ENCODE results near the gene PROCR.

- TF ChIP-seq SAP30 (IDR thresholded peaks at IDR 0.05; ENCODE audit: borderline replicate concordance, insufficient read depth, low read depth, low read length, poor library complexity, severe bottlenecking): no peak
- no peak for TF ChIP-seq FOXA3 (CRISPR knock-in tag; conservative IDR thresholded peaks at IDR 0.05 in 1 of 2, IDR thresholded peaks at IDR 0.05 in 1 of 2)
- no peak for TF ChIP-seq FOXM1 (IDR thresholded peaks at IDR 0.05; ENCODE audit: low read depth)
- no peak for TF ChIP-seq FOXM1 (CRISPR knock-in tag; IDR thresholded peaks at IDR 0.05; ENCODE audit: low read depth)
- TF ChIP-seq HNRNPUL1 (IDR thresholded peaks at IDR 0.05; ENCODE audit: low read length): no peak
- no peak for TF ChIP-seq ZNF24 (IDR thresholded peaks at IDR 0.05)
- TF ChIP-seq ELK1 (CRISPR knock-in tag; IDR thresholded peaks at IDR 0.05): no peak
- TF ChIP-seq EP400 (IDR thresholded peaks at IDR 0.05): no peak
Measured at GRCh38 chr20:35131934-35132333, 39.9 kb upstream of the PROCR start.
